ENCODE measurements around the gene SH3BGRL3.
"Not testable (repeated sequence)": the region's sequence is repeated elsewhere in the genome, so short reads cannot be mapped to it uniquely, and the experiment has no call there.

Gene SH3BGRL3

DNA sequence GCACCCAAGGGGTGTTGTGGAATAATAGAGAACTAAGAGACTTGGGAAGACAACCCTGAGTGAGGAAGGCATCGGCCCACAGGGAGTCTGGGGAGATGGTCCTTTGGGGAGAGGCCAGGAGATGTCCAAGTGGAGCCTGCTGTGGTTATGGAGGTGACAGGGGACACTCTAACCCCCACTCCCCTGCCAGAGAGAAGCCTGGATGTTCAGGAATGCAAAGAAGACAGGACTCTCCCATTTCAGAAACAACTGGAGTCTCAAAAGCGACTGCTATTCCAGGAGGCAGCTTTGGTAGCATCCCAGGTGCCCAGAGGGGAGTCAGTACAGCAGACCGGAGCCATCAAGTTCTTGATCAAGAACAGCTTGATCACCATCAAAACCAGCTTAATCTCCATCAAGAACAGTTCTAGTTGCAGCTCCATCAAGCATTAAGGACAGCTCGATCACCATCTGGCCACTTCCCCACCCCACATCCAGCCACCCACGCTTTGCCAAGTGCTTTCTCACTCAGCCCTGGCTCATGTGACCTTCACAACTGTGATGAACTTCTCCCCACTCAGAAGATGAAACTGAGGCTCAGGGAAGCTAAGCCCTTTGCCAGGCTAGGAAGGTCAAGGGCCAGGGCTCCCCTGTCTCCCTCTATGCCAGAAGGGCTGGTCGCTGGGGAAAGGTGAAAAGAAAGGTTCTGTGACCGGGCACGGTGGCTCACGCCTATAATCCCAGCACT, 38.6 kb downstream of the SH3BGRL3 start:
- no peak for DNase-seq

DNA sequence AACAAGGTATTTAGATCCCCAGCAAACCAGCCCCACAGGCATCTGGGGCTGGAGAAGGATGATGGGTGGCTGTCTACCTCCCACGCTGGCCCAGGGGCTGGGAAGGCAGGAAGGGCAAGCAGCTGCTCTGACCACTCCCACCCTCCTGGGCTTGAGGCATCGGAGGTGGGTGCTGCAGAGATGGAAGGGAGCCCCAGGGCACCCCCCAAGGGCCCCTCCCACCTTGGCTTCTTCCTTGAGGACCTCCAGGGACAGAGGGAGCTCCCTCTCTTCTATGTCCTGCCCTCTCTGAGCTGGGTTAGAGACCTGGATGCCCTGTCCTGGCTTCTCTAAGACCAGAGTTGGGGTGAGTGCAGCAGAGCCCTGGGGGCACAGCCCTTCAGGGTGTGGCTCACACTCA, 41.0 kb downstream of the SH3BGRL3 start:
- DNase-seq = no peak

- peak; percentile 40 for DNase-seq
Measured at GRCh38 chr1:26321315-26322041, 41.6 kb downstream of the SH3BGRL3 start.

DNA sequence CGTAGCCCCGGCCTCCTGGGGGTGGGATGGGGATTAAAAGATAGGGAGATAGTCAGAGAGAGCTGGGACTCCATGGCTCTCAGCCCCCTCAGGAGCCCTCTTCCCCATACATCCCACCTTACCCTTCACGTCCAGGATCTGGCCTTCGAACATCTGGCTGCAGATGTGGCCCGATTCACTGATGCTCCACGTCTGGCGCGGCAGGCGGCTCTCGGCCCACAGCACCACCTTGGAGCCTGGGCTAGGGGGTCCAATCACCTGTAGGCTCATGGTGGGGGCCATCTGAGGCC, 42.1 kb downstream of the SH3BGRL3 start:
- DNase-seq = no peak

GRCh38 chr1:26323382-26323781, 43.5 kb downstream of the SH3BGRL3 start:
- no peak for DNase-seq

DNA sequence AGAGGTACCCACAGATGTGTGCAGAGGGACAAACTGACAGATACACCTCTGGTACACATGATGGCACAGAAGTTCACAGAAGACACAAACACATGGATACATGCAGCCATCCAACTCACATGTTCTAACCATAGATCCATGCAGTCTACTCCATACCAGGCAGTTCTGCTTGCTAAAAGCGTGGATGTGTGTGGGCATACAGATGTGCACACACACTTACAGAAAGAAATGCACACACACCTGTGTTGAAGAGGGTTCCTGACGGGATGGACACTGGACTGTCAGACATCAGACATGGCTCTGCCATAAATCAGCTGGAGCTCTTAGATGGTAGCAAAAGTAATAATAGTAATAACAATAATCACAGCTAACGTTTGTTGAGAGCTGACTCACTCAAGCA, 44.7 kb downstream of the SH3BGRL3 start:
- DNase-seq = no peak

- DNase-seq = no peak
Measured at GRCh38 chr1:26327956-26328362, 48.1 kb downstream of the SH3BGRL3 start.

GRCh38 chr1:26328597-26328996, 48.7 kb downstream of the SH3BGRL3 start:
- DNase-seq = no peak

DNA sequence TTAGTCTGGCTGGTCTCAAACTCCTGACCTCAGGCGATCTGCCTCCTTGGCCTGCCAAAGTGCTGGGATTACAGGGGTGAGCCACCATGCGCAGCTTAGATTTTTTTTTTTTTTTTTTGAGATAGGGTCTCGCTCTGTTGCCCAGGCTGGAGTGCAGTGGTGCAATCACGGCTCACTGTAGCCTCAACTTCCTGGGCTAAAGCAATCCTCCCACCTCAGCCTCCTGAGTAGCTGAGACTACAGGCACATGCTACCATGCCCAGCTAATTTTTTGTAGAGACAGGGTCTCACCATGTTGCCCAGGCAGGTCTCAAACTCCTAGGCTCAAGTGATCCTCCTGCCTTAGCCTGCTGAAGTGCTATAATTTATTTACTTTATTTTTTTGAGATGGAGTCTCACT, 49.5 kb downstream of the SH3BGRL3 start:
- not testable (repeated sequence) for DNase-seq

DNA sequence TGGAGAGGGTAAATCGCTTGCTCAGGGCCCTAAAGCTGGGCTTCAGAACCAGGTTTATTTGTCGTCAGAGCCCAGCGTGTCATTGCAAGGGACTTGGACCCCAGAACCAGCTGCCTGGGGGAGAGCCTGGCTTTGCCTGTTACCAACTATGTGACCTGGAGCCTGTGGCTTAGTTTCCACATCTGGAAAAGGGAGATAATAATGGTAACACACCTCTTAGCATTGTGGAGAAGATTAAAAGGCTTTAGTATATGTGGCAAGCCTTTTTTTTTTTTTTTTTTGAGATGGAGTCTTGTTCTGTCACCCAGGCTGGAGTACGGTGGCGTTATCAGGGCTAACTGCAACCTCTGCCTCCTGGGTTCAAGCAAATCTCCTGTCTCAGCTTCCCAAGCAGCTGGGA, 50.4 kb downstream of the SH3BGRL3 start:
- no peak for DNase-seq

All from 8988T (cell line).